ENCODE data around the gene DENND2C.

- no peak for TF ChIP-seq CTCF (conservative IDR thresholded peaks at IDR 0.05)
- TF ChIP-seq EZH2 (IDR thresholded peaks at IDR 0.05; ENCODE audit: low read depth): no peak
Observed at GRCh38 chr1:114716304-114717170, 46.7 kb upstream of the DENND2C start, which contains the start of gene NRAS.

All from PC-9 (cell line).